ENCODE measurements around the gene ACACB.

ACACB gene

GRCh38 chr12:109287181-109287580 lies 170.8 kb downstream of the ACACB start:
- DNase-seq = no peak

GRCh38 chr12:109287811-109288469 lies 171.6 kb downstream of the ACACB start:
- DNase-seq = no peak

- DNase-seq = no peak
Measured at GRCh38 chr12:109288571-109288970, 172.2 kb downstream of the ACACB start.

- no peak for DNase-seq
Measured at GRCh38 chr12:109289004-109289403, 172.6 kb downstream of the ACACB start.

GRCh38 chr12:109289551-109289950 lies 173.2 kb downstream of the ACACB start:
- no peak for DNase-seq

GRCh38 chr12:109290061-109290460 lies 173.7 kb downstream of the ACACB start:
- DNase-seq = no peak

GRCh38 chr12:109291117-109291516 lies 174.7 kb downstream of the ACACB start:
- no peak for DNase-seq

GRCh38 chr12:109291521-109292341 lies 175.3 kb downstream of the ACACB start:
- no peak for DNase-seq

GRCh38 chr12:109292342-109292711 lies 175.9 kb downstream of the ACACB start:
- DNase-seq = no peak

- DNase-seq = no peak
Measured at GRCh38 chr12:109293106-109293505, 176.7 kb downstream of the ACACB start.

GRCh38 chr12:109294286-109294796 lies 178.0 kb downstream of the ACACB start:
- no peak for DNase-seq

GRCh38 chr12:109295764-109296425 lies 179.5 kb downstream of the ACACB start:
- no peak for DNase-seq

- DNase-seq = no peak
Measured at GRCh38 chr12:109296431-109296830, 180.0 kb downstream of the ACACB start.

- no peak for DNase-seq
Measured at GRCh38 chr12:109299849-109300248, 183.5 kb downstream of the ACACB start.

GRCh38 chr12:109301643-109302168 lies 185.3 kb downstream of the ACACB start:
- no peak for DNase-seq

GRCh38 chr12:109302358-109302757 lies 186.0 kb downstream of the ACACB start:
- DNase-seq = no peak

GRCh38 chr12:109302770-109303169 lies 186.4 kb downstream of the ACACB start:
- DNase-seq = no peak

- no peak for DNase-seq
Measured at GRCh38 chr12:109304485-109304884, 188.1 kb downstream of the ACACB start.

- no peak for DNase-seq
Measured at GRCh38 chr12:109305547-109305946, 189.2 kb downstream of the ACACB start.

- DNase-seq = no peak
Measured at GRCh38 chr12:109307051-109307450, 190.7 kb downstream of the ACACB start.

- no peak for DNase-seq
Measured at GRCh38 chr12:109308534-109309380, 192.4 kb downstream of the ACACB start, which contains the start of gene FOXN4. TSS of gene FOXN4 (minus strand) at chr12:109309284. CDS start at chr12:109308321, 963 bp downstream.
